Measurements from ENCODE around the gene PRKD1.
"Not testable (repeated sequence)": the region's sequence is repeated elsewhere in the genome, so short reads cannot be mapped to it uniquely, and the experiment has no call there.

The PRKD1 gene

DNA sequence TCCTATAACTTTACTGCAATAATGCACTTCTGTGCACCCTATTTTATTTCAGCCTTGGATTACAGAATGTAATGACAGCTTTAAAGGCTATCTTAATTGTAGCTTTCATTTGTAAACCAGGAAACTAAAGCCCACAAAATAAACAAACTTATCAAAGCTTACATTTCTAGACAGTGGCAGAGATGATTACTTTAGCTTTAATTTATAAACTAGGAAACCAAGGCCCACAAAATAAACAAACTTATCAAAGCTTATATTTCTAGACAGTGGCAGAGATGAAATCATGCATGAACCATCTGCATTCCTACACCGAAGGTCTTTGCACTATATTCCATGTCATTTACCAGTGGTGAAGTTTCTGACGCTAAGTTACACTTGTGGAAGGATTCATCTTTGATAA is 74.4 kb downstream of the PRKD1 start:
- Histone ChIP-seq H3K4me3 (ENCODE audit: low read depth, low read length) (no peak overlapping the region), H3K9ac (ENCODE audit: low read depth, low read length) (no peak overlapping the region), H3K27me3 (ENCODE audit: control insufficient read depth, insufficient read depth, low read length) (no peaks in the 10 kb centered on the region), H3K36me3 (ENCODE audit: control insufficient read depth, insufficient read depth, low read length) (no peaks in the 10 kb centered on the region), H3K9me3 (ENCODE audit: control insufficient read depth, insufficient read depth, low read length) (no peaks in the 10 kb centered on the region), H3K4me1 (ENCODE audit: control insufficient read depth, insufficient read depth, low read length) (no peaks in the 10 kb centered on the region)

DNA sequence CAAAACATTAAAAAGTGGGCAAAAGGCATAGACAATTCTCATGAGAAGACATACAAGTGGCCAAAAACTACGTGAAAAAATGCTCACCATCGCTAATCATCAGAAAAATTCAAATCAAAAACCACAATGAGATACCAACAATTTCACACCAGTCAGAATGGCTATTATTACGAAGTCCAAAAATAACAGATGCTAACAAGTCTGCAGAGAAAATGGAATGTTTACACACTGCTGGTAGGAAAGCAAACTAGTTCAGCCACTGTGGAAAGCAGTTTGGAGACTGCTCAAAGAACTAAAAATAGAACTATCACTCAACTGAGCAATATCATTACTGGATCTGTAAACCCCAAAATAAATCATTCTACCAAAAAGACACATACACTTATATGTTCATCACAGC is 76.2 kb downstream of the PRKD1 start:
- H3K36me3 ChIP-seq (ENCODE audit: control insufficient read depth, insufficient read depth, low read length): no peaks in the 10 kb centered on the region
- no peaks in the 10 kb centered on the region for H3K27me3 ChIP-seq (ENCODE audit: control insufficient read depth, insufficient read depth, low read length)
- H3K4me3 ChIP-seq (ENCODE audit: low read depth, low read length): no peak overlapping the region
- H3K9ac ChIP-seq (ENCODE audit: low read depth, low read length): no peak overlapping the region
- no peaks in the 10 kb centered on the region for H3K9me3 ChIP-seq (ENCODE audit: control insufficient read depth, insufficient read depth, low read length)
- H3K4me1 ChIP-seq (ENCODE audit: control insufficient read depth, insufficient read depth, low read length): no peaks in the 10 kb centered on the region

DNA sequence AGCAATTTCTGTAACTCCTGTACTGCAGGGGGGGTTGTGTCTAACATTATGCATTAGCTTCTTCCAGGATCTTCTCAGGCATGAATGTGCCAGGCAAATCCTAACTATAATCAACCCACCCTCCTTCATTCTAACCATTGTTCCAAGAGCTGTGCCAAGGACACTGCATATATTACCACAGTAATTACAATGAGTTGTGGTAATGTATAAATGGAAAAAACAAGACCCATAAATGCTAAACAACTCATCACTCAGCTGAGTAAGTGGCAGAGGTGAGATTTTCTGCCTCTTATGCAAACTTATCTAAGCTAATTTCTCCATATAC is 80.6 kb downstream of the PRKD1 start:
- Histone ChIP-seq H3K36me3 (ENCODE audit: control insufficient read depth, insufficient read depth, low read length) (no peaks in the 10 kb centered on the region), H3K27me3 (ENCODE audit: control insufficient read depth, insufficient read depth, low read length) (no peaks in the 10 kb centered on the region), H3K4me3 (ENCODE audit: low read depth, low read length) (no peak overlapping the region), H3K4me1 (ENCODE audit: control insufficient read depth, insufficient read depth, low read length) (no peaks in the 10 kb centered on the region), H3K9ac (ENCODE audit: low read depth, low read length) (no peak overlapping the region), H3K9me3 (ENCODE audit: control insufficient read depth, insufficient read depth, low read length) (peaks cover 6% of the 10 kb centered on the region)

DNA sequence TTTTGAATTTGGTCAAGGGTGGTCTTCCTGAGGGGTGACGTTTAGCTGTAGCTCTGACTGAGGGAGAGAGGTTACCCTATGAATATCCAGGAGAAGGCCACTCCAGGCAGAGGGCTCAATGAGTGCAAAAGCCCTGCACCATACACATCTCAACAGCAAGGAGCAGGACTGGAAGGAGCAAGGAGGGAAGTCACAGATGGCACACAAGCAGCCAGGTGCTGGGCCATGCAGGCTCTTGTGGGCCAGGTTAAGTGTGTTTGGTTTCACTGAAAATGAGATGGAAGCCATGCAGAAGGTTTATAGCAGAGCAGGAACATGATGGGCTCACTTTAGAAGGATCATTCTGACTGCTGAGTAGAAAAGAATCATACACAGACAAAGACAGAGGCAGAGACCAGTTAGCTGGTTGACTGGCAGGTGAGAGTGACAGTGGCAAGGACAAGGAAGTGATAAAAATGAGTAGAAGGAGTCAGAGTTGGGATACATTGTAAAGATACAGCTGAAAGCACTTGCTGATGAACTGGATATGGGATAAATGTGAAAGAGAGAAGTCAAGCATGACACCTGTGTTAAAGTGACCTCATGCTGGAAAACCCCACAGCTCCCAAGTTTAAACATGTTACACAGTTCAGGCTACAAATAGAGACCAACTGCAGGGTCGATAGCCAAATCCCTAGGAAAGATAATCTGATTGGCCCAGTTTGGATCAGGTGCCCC is 81.2 kb downstream of the PRKD1 start:
- Histone ChIP-seq H3K4me1 (ENCODE audit: control insufficient read depth, insufficient read depth, low read length) (no peaks in the 10 kb centered on the region), H3K9me3 (ENCODE audit: control insufficient read depth, insufficient read depth, low read length) (peaks cover 6% of the 10 kb centered on the region), H3K4me3 (ENCODE audit: low read depth, low read length) (no peak overlapping the region), H3K36me3 (ENCODE audit: control insufficient read depth, insufficient read depth, low read length) (no peaks in the 10 kb centered on the region), H3K9ac (ENCODE audit: low read depth, low read length) (no peak overlapping the region), H3K27me3 (ENCODE audit: control insufficient read depth, insufficient read depth, low read length) (no peaks in the 10 kb centered on the region)

DNA sequence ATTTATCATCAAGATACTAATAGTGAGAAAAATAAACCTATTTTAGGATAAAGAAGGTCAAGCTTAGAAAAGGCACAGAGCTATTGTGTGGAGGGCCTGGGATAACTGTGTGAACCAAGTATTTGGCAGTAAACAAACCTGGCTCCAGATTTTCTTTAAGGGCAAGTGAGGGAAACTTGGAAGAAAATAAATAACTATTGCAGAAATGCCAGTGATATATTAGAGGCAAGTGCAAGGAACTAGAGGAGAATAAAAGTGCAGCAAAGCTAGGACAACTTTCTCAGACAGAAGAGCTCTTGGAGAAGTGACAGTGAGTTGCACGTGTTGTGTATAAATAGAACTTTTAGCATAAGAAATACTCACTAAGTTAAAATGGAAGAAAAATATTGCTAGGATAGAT is 83.7 kb downstream of the PRKD1 start:
- H3K4me3 ChIP-seq (ENCODE audit: low read depth, low read length): no peak overlapping the region
- H3K4me1 ChIP-seq (ENCODE audit: control insufficient read depth, insufficient read depth, low read length): no peaks in the 10 kb centered on the region
- H3K9me3 ChIP-seq (ENCODE audit: control insufficient read depth, insufficient read depth, low read length): peaks cover 18% of the 10 kb centered on the region
- H3K9ac ChIP-seq (ENCODE audit: low read depth, low read length): no peak overlapping the region
- no peaks in the 10 kb centered on the region for H3K36me3 ChIP-seq (ENCODE audit: control insufficient read depth, insufficient read depth, low read length)
- H3K27me3 ChIP-seq (ENCODE audit: control insufficient read depth, insufficient read depth, low read length): no peaks in the 10 kb centered on the region

DNA sequence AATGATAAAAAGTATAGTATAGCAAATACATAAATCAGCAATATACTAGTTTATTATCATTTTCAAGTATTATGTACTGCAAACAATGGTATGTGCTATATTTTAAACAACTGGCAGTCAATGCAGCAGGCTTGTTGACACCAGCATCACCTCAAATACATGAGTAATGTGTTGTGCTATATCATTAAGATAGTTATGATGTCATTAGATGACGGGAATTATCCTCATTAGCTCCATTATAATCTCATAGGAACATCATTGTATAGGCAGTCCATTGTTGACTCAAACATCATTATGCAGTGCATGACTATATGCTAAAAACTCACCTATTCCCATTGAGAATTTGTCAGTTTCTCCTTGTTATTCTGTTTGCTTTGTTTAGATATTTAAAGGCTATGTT is 85.4 kb downstream of the PRKD1 start:
- Histone ChIP-seq H3K9me3 (ENCODE audit: control insufficient read depth, insufficient read depth, low read length) (peaks cover 18% of the 10 kb centered on the region), H3K4me1 (ENCODE audit: control insufficient read depth, insufficient read depth, low read length) (no peaks in the 10 kb centered on the region), H3K27me3 (ENCODE audit: control insufficient read depth, insufficient read depth, low read length) (no peaks in the 10 kb centered on the region), H3K9ac (ENCODE audit: low read depth, low read length) (no peak overlapping the region), H3K4me3 (ENCODE audit: low read depth, low read length) (no peak overlapping the region), H3K36me3 (ENCODE audit: control insufficient read depth, insufficient read depth, low read length) (no peaks in the 10 kb centered on the region)

DNA sequence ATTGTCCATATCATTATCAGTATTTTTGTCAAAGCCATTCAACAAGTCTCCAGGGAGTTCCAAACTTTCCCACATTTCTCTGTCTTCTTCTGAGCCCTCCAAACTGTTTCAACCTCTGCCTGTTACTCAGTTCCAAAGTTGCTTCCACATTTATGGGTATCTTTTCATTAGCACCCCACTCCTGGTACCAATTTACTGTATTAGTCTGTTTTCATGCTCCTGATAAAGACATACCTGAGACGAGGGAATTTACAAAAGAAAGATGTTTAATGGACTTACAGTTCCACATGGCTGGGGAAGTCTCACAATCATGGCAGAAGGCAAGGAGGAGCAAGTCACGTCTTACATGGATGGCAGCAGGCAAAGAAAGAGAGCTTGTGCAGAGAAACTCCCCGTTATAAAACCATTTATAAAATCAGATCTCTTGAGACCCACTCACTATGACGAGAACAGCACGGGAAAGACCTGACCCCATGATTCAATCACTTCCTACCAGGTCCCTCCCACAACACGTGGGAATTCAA is 87.2 kb downstream of the PRKD1 start:
- not testable (repeated sequence) for H3K36me3 ChIP-seq (ENCODE audit: control insufficient read depth, insufficient read depth, low read length); H3K27me3 ChIP-seq (ENCODE audit: control insufficient read depth, insufficient read depth, low read length); H3K4me1 ChIP-seq (ENCODE audit: control insufficient read depth, insufficient read depth, low read length); H3K4me3 ChIP-seq (ENCODE audit: low read depth, low read length); H3K9ac ChIP-seq (ENCODE audit: low read depth, low read length)
- H3K9me3 ChIP-seq (ENCODE audit: control insufficient read depth, insufficient read depth, low read length): peaks cover 18% of the 10 kb centered on the region

DNA sequence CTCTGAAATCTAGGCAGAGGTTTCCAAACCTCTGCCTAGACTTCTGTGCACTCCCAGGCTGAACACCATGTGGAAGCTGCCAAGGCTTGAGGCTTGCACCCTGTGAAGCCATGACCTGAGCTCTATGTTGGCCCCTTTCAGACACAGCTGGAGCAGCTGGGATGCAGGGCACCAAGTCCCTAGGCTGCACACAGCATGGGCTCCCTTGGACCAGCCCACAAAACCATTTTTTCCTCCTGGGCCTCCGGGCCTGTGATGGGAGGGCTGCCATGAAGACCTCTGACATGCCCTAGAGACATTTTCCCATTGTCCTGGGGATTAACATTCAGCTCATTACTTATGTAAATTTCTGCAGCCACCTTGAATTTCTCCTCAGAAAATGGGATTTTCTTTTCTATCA is 88.0 kb downstream of the PRKD1 start:
- peaks cover 18% of the 10 kb centered on the region for H3K9me3 ChIP-seq (ENCODE audit: control insufficient read depth, insufficient read depth, low read length)
- H3K4me3 ChIP-seq (ENCODE audit: low read depth, low read length): not testable (repeated sequence)

DNA sequence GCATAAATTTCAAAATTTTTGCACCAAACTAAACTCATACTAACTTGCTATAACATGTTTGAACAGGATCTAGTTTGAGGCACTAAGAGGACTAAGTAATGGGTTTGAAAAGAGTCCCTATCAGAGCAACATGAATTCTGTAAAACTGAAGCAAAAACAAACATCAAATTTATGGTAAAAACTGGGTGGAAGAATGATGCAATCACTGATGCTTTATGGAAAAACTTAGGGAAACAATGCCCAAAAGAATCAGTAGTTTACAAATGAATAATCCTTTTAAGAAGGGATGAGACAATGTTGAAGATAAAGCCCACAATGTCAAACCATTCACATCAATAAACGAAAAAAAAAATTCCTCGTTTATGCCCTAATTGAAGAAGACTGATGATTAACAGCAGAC is 88.9 kb downstream of the PRKD1 start:
- H3K9ac ChIP-seq (ENCODE audit: low read depth, low read length): no peak overlapping the region

More for the DNA sequence above, 88.0 kb downstream of the PRKD1 start:
- H3K36me3 ChIP-seq (ENCODE audit: control insufficient read depth, insufficient read depth, low read length); H3K4me1 ChIP-seq (ENCODE audit: control insufficient read depth, insufficient read depth, low read length); H3K9ac ChIP-seq (ENCODE audit: low read depth, low read length); H3K27me3 ChIP-seq (ENCODE audit: control insufficient read depth, insufficient read depth, low read length): not testable (repeated sequence)

DNA sequence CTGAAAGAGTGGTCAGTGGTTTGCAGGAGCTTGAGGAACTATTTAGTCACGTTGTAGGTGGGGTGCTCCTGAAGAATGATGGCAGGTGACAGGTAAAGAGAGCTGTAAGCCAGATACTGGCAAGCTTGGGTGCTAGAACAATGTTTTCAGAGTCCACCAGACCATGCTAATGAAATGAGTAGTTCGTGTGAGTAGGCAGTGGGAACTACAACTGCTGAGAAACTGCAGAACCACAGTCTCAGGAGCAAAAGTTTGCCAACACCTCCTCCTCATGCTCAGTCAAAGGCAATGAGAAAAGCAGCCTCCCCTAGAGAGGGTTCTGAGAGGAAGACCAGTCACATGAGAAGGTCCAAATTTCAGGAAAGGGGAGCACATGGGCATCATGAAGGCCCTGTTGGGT is 91.3 kb downstream of the PRKD1 start:
- Histone ChIP-seq H3K4me1 (ENCODE audit: control insufficient read depth, insufficient read depth, low read length) (no peaks in the 10 kb centered on the region), H3K9ac (ENCODE audit: low read depth, low read length) (no peak overlapping the region), H3K27me3 (ENCODE audit: control insufficient read depth, insufficient read depth, low read length) (no peaks in the 10 kb centered on the region), H3K9me3 (ENCODE audit: control insufficient read depth, insufficient read depth, low read length) (peaks cover 12% of the 10 kb centered on the region), H3K36me3 (ENCODE audit: control insufficient read depth, insufficient read depth, low read length) (no peaks in the 10 kb centered on the region), H3K4me3 (ENCODE audit: low read depth, low read length) (no peak overlapping the region)

More for the DNA sequence above, 88.9 kb downstream of the PRKD1 start:
- Histone ChIP-seq H3K4me3 (ENCODE audit: low read depth, low read length) (no peak overlapping the region), H3K36me3 (ENCODE audit: control insufficient read depth, insufficient read depth, low read length) (no peaks in the 10 kb centered on the region), H3K9me3 (ENCODE audit: control insufficient read depth, insufficient read depth, low read length) (peaks cover 18% of the 10 kb centered on the region), H3K27me3 (ENCODE audit: control insufficient read depth, insufficient read depth, low read length) (no peaks in the 10 kb centered on the region), H3K4me1 (ENCODE audit: control insufficient read depth, insufficient read depth, low read length) (no peaks in the 10 kb centered on the region)

DNA sequence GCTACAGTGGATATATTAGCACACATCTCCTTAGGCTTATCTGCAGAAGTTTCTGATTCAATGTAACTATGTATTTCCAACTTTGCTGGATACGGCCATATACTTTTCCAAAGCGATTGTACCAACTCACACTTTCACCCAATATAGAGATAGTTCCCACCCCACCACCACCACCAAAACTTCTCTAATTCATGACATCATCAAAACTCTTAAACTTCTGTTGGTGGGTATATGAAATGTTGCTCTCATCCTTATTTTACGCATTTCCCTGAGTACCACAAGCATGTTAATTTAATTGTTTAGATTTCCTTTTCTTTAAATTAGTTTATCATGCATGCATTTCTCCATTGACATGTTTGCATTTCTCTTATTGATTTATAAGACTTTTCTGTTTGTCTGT is 95.6 kb downstream of the PRKD1 start:
- Histone ChIP-seq H3K9me3 (ENCODE audit: control insufficient read depth, insufficient read depth, low read length) (no peaks in the 10 kb centered on the region), H3K4me1 (ENCODE audit: control insufficient read depth, insufficient read depth, low read length) (no peaks in the 10 kb centered on the region), H3K36me3 (ENCODE audit: control insufficient read depth, insufficient read depth, low read length) (no peaks in the 10 kb centered on the region), H3K9ac (ENCODE audit: low read depth, low read length) (no peak overlapping the region), H3K27me3 (ENCODE audit: control insufficient read depth, insufficient read depth, low read length) (no peaks in the 10 kb centered on the region), H3K4me3 (ENCODE audit: low read depth, low read length) (no peak overlapping the region)

DNA sequence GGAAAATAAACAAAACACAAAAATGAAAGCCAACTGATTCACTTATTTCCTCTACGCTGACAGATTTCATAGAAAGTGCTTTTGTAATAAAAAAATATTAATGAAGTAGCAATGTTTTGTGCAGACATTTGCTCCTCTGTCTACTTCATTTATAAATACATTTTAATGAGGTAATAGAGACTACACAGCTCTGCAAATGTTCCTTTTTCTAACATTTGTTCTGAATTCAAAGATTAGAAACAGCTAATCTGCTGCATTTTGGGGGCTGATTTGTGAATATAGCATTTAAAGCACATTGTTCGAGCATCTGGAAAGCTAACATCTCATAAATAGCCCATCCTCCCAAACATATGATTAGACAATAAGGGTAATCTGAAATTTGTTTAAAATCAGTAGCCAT is 97.8 kb downstream of the PRKD1 start:
- no peak overlapping the region for H3K4me3 ChIP-seq (ENCODE audit: low read depth, low read length)
- H3K9me3 ChIP-seq (ENCODE audit: control insufficient read depth, insufficient read depth, low read length): no peaks in the 10 kb centered on the region
- no peak overlapping the region for H3K9ac ChIP-seq (ENCODE audit: low read depth, low read length)

More for the DNA sequence above, 97.8 kb downstream of the PRKD1 start:
- Histone ChIP-seq H3K36me3 (ENCODE audit: control insufficient read depth, insufficient read depth, low read length) (no peaks in the 10 kb centered on the region), H3K4me1 (ENCODE audit: control insufficient read depth, insufficient read depth, low read length) (no peaks in the 10 kb centered on the region), H3K27me3 (ENCODE audit: control insufficient read depth, insufficient read depth, low read length) (no peaks in the 10 kb centered on the region)
